SK-N-SH (cell line): ENCODE results near the gene ZNF780B. TPM values are rescaled to one million over a fixed set of nuclear protein-coding genes. Genes with fewer than 3 reads are reported as not detected.

Source experiments
- CTCF ChIA-PET: fragments of 300-600, 350-600 bp; formaldehyde crosslinking; extraction: SDS; loops from one replicate; lab custom pipeline; 2021; lab: Yijun Ruan, JAX
- POLR2A ChIA-PET: fragments of 350-600 bp; sonication (Branson Sonifier 250); formaldehyde crosslinking; extraction: SDS; loops from one replicate; lab custom pipeline; 2020; ENCODE audit warnings: antibody characterized with exemption, inconsistent platforms; lab: Yijun Ruan, JAX
- DNase-seq: peaks from one replicate; pipeline ENCODE4 v3.0.0; 2012
- H2AFZ ChIP-seq: fragments of 200-600 bp; sonication (generic); 2 replicates; pipeline ENCODE4 v1.8.1; 2016; ENCODE audit warnings: antibody characterized with exemption, mild to moderate bottlenecking, low read depth
- H3F3A ChIP-seq: fragments of 200-600 bp; sonication (generic); replicated peaks from 2 replicates; pipeline ENCODE3; 2016; ENCODE audit warnings: antibody characterized with exemption, mild to moderate bottlenecking; ENCODE audit not compliant: insufficient read depth
- H3K27ac ChIP-seq, 2 experiments: fragments of 200-500 bp in 1 of 2; fragments of 200-600 bp in 1 of 2; sonication (Bioruptor generic) in 1 of 2; sonication (generic), shearing (Covaris generic) in 1 of 2; 2 replicates each; pipeline versions ENCODE4 v1.5.1 to v1.6.1; 2014 to 2016; ENCODE audit warnings: low read depth in 2 of 2, inconsistent platforms in 1 of 2, low read length in 1 of 2, mild to moderate bottlenecking in 1 of 2, mixed read lengths in 1 of 2
- H3K27me3 ChIP-seq: fragments of 200-600 bp; sonication (generic), shearing (Covaris generic); 2 replicates; pipeline ENCODE4 v1.6.1; 2016; ENCODE audit warnings: mixed run types; ENCODE audit not compliant: insufficient read depth
- H3K36me3 ChIP-seq, 2 experiments: fragments of 200-500 bp in 1 of 2; fragments of 200-600 bp in 1 of 2; sonication (Bioruptor generic) in 1 of 2; sonication (generic) in 1 of 2; replicated peaks in 1 of 2; 2 replicates each; pipeline versions ENCODE3 to v1.5.1; 2014 to 2016; ENCODE audit warnings: low read length in 1 of 2, mild to moderate bottlenecking in 1 of 2; ENCODE audit not compliant: insufficient read depth in 2 of 2, control insufficient read depth in 1 of 2
- H3K4me1 ChIP-seq, 2 experiments: fragments of 200-500 bp in 1 of 2; fragments of 200-600 bp in 1 of 2; sonication (Bioruptor generic) in 1 of 2; sonication (generic), shearing (Covaris generic) in 1 of 2; 2 replicates each; pipeline versions ENCODE4 v1.5.1 to v1.6.1; 2014 to 2016; ENCODE audit warnings: low read depth in 1 of 2, low read length in 1 of 2, mixed run types in 1 of 2; ENCODE audit not compliant: insufficient read depth in 2 of 2, control insufficient read depth in 1 of 2
- H3K4me2 ChIP-seq: fragments of 200-600 bp; sonication (generic), shearing (Covaris generic); 2 replicates; pipeline ENCODE4 v1.6.1; 2017; ENCODE audit warnings: mixed run types
- H3K4me3 ChIP-seq, 2 experiments: fragments of 200-500 bp in 1 of 2; fragments of 200-600 bp in 1 of 2; sonication (Bioruptor generic) in 1 of 2; sonication (generic), shearing (Covaris generic) in 1 of 2; 2 replicates each; pipeline versions ENCODE4 v1.5.1 to v1.8.1; 2014 to 2016; ENCODE audit warnings: low read depth in 2 of 2, inconsistent platforms in 1 of 2, low read length in 1 of 2, mild to moderate bottlenecking in 1 of 2, mixed read lengths in 1 of 2, moderate library complexity in 1 of 2
- H3K79me2 ChIP-seq: fragments of 200-600 bp; sonication (generic); 2 replicates; pipeline ENCODE4 v1.8.1; 2017; ENCODE audit warnings: mild to moderate bottlenecking; ENCODE audit not compliant: insufficient read depth
- H3K9ac ChIP-seq: fragments of 200-600 bp; sonication (generic); 2 replicates; pipeline ENCODE4 v1.6.1; 2017; ENCODE audit warnings: mixed run types
- H3K9me2 ChIP-seq: fragments of 200-600 bp; sonication (generic); 2 replicates; pipeline ENCODE4 v1.6.1; 2017; ENCODE audit warnings: mixed run types
- H3K9me3 ChIP-seq: fragments of 200-600 bp; sonication (generic); 2 replicates; pipeline ENCODE4 v1.6.1; 2017; ENCODE audit warnings: mixed run types, mild to moderate bottlenecking, moderate library complexity
- H4K20me1 ChIP-seq: fragments of 200-600 bp; sonication (generic); 2 replicates; pipeline ENCODE4 v1.6.1; 2017; ENCODE audit warnings: mild to moderate bottlenecking, mixed run types; ENCODE audit not compliant: insufficient read depth
- CHD2 ChIP-seq: fragments of 150-350 bp; IDR thresholded peaks from 2 replicates; pipeline ENCODE4 v1.6.1; 2018; ENCODE audit warnings: low read length; ENCODE audit not compliant: partially characterized antibody
- ELF1 ChIP-seq: IDR thresholded peaks from 2 replicates; pipeline ENCODE4 v1.4.0; 2012
- EZH2phosphoT487 ChIP-seq: fragments of 200-600 bp; sonication (generic); IDR thresholded peaks from 2 replicates; pipeline ENCODE4 v1.6.1; 2017; ENCODE audit warnings: low read depth, mixed run types, mild to moderate bottlenecking, antibody characterized with exemption, moderate library complexity, borderline replicate concordance
- FOXJ3 ChIP-seq: sonication (generic); formaldehyde crosslinking; IDR thresholded peaks from 2 replicates; pipeline ENCODE4 v1.5.1; 2020; ENCODE audit warnings: mild to moderate bottlenecking, missing genetic modification reagents
- FOXM1 ChIP-seq: IDR thresholded peaks from 2 replicates; pipeline ENCODE4 v1.4.0; 2012; ENCODE audit warnings: low read depth, mild to moderate bottlenecking
- JUND ChIP-seq: IDR thresholded peaks from 2 replicates; pipeline ENCODE4 v1.4.0; 2012
- RAD21 ChIP-seq: IDR thresholded peaks from 2 replicates; pipeline ENCODE4 v1.6.1; 2012; ENCODE audit warnings: mild to moderate bottlenecking, low read length
- RFX5 ChIP-seq: IDR thresholded peaks from 2 replicates; pipeline ENCODE4 v1.6.1; 2012; ENCODE audit warnings: mild to moderate bottlenecking, improper control_type of control experiment, low read length
- SIN3A ChIP-seq: IDR thresholded peaks from 2 replicates; pipeline ENCODE4 v1.6.1; 2012; ENCODE audit warnings: low read depth, mild to moderate bottlenecking, low read length, moderate library complexity, borderline replicate concordance
- TCF12 ChIP-seq: IDR thresholded peaks from 2 replicates; pipeline ENCODE4 v1.4.0; 2012
- WGBS: methylation state at CpG from one replicate; pipeline ENCODE4 v1.1.6; 2017; ENCODE audit warnings: low lambda C conversion rate; 5-methylcytosine and 5-hydroxymethylcytosine counted together
- polyA plus RNA-seq, 3 experiments: library from polyadenylated mRNA; depleted of rRNA; stranded (reverse); fragments of >200 nt; gene quantifications; 2 replicates each; pipeline ENCODE4 v1.2.3, GENCODE V29; 2012
- TF ChIP-seq, protein P1 (sequence below): IDR thresholded peaks from 2 replicates; pipeline ENCODE4; 2012
- TF ChIP-seq, protein P2 (sequence below): IDR thresholded peaks from 2 replicates; pipeline ENCODE4 v1.4.0; 2012; ENCODE audit warnings: low read depth
- TF ChIP-seq, protein P3 (sequence below): fragments of 150-350 bp; IDR thresholded peaks from 2 replicates; pipeline ENCODE4 v1.6.1; 2017; ENCODE audit warnings: antibody characterized with exemption, low read length, low read depth, borderline replicate concordance
- TF ChIP-seq, protein P4 (sequence below): IDR thresholded peaks from 2 replicates; pipeline ENCODE4 v1.4.0; 2012; ENCODE audit warnings: low read depth, borderline replicate concordance
- TF ChIP-seq, protein P5 (sequence below): IDR thresholded peaks from 2 replicates; pipeline ENCODE4 v1.4.0; 2012; ENCODE audit warnings: low read depth, borderline replicate concordance

The ZNF780B gene
- polyA plus RNA-seq, 1 of the 3 experiments (the other 2 are of a cell fraction), result 7.0 TPM

DNA sequence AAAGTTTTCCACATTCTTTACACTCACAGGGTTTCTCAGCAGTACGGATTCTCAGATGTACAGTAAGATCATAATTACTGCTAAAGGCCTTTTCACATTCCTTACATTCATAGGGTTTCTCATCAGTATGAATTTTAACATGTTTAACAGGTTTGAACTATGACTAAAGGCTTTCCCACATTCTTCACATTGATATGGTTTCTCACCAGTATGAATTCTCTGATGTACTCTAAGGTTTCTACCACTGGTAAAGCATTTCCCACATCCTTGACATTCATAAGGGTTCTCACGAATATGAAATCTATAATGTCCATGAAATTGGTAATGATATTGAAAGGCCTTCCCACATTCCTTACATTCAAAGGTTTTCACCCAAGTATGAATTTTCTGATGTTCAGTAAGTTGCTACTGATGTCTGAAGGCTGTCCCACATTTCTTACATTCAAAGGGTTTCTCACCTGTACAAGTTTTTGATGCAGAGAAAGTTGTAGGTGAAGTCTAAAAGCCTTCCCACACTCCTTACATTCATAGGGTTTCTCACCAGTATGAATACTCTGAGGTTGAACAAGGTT lies 22.0 kb downstream of the ZNF780B start:
- ChIA-PET POLR2A (no interaction called here), CTCF (interaction anchor here (0.7 kb wide), 1 partner anchor 161 kb away, joined by 3 read pairs; no protein-coding TSS in a partner anchor)
- no peak for TF ChIP-seq FOXM1
- TF ChIP-seq RAD21, result no peak
- no peak for TF ChIP-seq EZH2phosphoT487
- TF ChIP-seq ELF1, result no peak
- TF ChIP-seq, protein P1, sequence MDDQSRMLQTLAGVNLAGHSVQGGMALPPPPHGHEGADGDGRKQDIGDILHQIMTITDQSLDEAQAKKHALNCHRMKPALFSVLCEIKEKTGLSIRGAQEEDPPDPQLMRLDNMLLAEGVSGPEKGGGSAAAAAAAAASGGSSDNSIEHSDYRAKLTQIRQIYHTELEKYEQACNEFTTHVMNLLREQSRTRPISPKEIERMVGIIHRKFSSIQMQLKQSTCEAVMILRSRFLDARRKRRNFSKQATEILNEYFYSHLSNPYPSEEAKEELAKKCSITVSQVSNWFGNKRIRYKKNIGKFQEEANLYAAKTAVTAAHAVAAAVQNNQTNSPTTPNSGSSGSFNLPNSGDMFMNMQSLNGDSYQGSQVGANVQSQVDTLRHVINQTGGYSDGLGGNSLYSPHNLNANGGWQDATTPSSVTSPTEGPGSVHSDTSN, result no peak
- TF ChIP-seq, protein P2, sequence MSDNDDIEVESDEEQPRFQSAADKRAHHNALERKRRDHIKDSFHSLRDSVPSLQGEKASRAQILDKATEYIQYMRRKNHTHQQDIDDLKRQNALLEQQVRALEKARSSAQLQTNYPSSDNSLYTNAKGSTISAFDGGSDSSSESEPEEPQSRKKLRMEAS, result no peak
- TF ChIP-seq, protein P3, sequence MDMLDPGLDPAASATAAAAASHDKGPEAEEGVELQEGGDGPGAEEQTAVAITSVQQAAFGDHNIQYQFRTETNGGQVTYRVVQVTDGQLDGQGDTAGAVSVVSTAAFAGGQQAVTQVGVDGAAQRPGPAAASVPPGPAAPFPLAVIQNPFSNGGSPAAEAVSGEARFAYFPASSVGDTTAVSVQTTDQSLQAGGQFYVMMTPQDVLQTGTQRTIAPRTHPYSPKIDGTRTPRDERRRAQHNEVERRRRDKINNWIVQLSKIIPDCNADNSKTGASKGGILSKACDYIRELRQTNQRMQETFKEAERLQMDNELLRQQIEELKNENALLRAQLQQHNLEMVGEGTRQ, result no peak
- TF ChIP-seq SIN3A, result no peak
- Histone ChIP-seq H3F3A (peaks cover 15% of the 10 kb centered on the region), H3K36me3 (peaks cover 4 to 45% of the 10 kb centered on the region in 2 experiments), H3K4me2 (no peak overlapping the region), H3K79me2 (no peaks in the 10 kb centered on the region), H3K4me1 (no peaks in the 10 kb centered on the region), H2AFZ (no peak overlapping the region), H3K4me3 (no peak overlapping the region; a peak in 1 of 4 replicates), H3K9ac (no peak overlapping the region), H3K27ac (no peak overlapping the region), H4K20me1 (no peaks in the 10 kb centered on the region), H3K27me3 (no peaks in the 10 kb centered on the region), H3K9me3 (peaks cover 48% of the 10 kb centered on the region), H3K9me2 (no peaks in the 10 kb centered on the region)
- WGBS, result 83% methylated on average over 2 of the region's 2 CpGs
- no peak for DNase-seq

DNA sequence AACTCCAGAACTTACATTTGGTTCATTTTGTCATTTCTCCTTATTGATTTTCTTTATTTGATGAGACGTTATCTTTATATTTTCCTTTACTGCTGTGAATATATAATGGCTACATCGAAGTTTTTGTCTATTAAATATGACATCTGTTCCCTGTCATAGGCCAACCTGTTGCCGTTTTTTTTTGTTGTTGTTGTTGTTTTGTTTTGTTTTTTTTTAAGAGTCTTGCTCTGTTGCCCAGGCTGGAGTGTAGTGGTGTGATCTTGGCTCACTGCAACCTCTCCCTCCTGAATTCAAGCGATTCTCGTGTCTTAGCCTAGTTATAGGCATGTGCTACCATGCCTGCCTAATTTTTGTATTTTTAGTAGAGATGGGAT lies 29.4 kb downstream of the ZNF780B start:
- no peak for DNase-seq
- no peak overlapping the region for H3K9ac ChIP-seq
- H2AFZ ChIP-seq, result no peak overlapping the region
- peaks cover 0 to 13% of the 10 kb centered on the region in 2 experiments for H3K36me3 ChIP-seq
- H3K27ac ChIP-seq, result no peak overlapping the region
- TF ChIP-seq RFX5 (no peak), SIN3A (no peak), ELF1 (no peak), CHD2 (no peak), JUND (no peak), FOXJ3 (CRISPR knock-in tag) (no peak), TCF12 (no peak)
- TF ChIP-seq, protein P4, sequence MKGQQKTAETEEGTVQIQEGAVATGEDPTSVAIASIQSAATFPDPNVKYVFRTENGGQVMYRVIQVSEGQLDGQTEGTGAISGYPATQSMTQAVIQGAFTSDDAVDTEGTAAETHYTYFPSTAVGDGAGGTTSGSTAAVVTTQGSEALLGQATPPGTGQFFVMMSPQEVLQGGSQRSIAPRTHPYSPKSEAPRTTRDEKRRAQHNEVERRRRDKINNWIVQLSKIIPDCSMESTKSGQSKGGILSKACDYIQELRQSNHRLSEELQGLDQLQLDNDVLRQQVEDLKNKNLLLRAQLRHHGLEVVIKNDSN, result no peak
- TF ChIP-seq, protein P5, sequence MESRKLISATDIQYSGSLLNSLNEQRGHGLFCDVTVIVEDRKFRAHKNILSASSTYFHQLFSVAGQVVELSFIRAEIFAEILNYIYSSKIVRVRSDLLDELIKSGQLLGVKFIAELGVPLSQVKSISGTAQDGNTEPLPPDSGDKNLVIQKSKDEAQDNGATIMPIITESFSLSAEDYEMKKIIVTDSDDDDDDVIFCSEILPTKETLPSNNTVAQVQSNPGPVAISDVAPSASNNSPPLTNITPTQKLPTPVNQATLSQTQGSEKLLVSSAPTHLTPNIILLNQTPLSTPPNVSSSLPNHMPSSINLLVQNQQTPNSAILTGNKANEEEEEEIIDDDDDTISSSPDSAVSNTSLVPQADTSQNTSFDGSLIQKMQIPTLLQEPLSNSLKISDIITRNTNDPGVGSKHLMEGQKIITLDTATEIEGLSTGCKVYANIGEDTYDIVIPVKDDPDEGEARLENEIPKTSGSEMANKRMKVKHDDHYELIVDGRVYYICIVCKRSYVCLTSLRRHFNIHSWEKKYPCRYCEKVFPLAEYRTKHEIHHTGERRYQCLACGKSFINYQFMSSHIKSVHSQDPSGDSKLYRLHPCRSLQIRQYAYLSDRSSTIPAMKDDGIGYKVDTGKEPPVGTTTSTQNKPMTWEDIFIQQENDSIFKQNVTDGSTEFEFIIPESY, result no peak
- no peaks in the 10 kb centered on the region for H3F3A ChIP-seq
- H3K79me2 ChIP-seq, result no peaks in the 10 kb centered on the region
- no peaks in the 10 kb centered on the region for H4K20me1 ChIP-seq
- ChIA-PET CTCF (no interaction called here), POLR2A (no interaction called here)
- no peaks in the 10 kb centered on the region for H3K27me3 ChIP-seq
- H3K4me1 ChIP-seq, result no peaks in the 10 kb centered on the region
- H3K4me3 ChIP-seq, result no peak overlapping the region
- H3K4me2 ChIP-seq, result no peak overlapping the region
- no peaks in the 10 kb centered on the region for H3K9me2 ChIP-seq
- peaks cover 58% of the 10 kb centered on the region for H3K9me3 ChIP-seq
- WGBS, result 80% methylated on average over 5 of the region's 5 CpGs
